Neural progenitor cell (in vitro differentiated cells): ENCODE data around the gene NLGN3. TPM values are rescaled to one million over a fixed set of nuclear protein-coding genes. Genes with fewer than 3 reads are reported as not detected.

Source experiments
- DNase-seq: peaks from one replicate; pipeline ENCODE4 v3.0.0-alpha.2; 2016; ENCODE audit warnings: low spot score
- H2AFZ ChIP-seq: fragments of 200-600 bp; sonication (generic); replicated peaks from 2 replicates; pipeline ENCODE4 v1.6.1; 2016; ENCODE audit warnings: antibody characterized with exemption
- H3F3A ChIP-seq: fragments of 200-600 bp; sonication (generic); 2 replicates; pipeline ENCODE4 v1.6.1; 2016; ENCODE audit warnings: antibody characterized with exemption, low read depth
- H3K27ac ChIP-seq: fragments of 200-600 bp; sonication (generic); 2 replicates; pipeline ENCODE4 v1.5.1; 2016; ENCODE audit warnings: mild to moderate bottlenecking
- H3K27me3 ChIP-seq: fragments of 200-600 bp; sonication (generic); 2 replicates; pipeline ENCODE4 v1.6.1; 2016; ENCODE audit warnings: mild to moderate bottlenecking, moderate library complexity
- H3K36me3 ChIP-seq: fragments of 200-600 bp; sonication (generic); 2 replicates; pipeline ENCODE4 v1.5.1; 2016
- H3K4me1 ChIP-seq: fragments of 200-600 bp; sonication (generic); 2 replicates; pipeline ENCODE4 v1.6.1; 2016; ENCODE audit warnings: mixed run types
- H3K4me2 ChIP-seq: fragments of 200-600 bp; sonication (generic); 2 replicates; pipeline ENCODE4 v1.6.1; 2016
- H3K4me3 ChIP-seq: fragments of 200-600 bp; sonication (generic); 2 replicates; pipeline ENCODE4 v1.5.1; 2016
- H3K79me2 ChIP-seq: fragments of 200-600 bp; sonication (generic); 2 replicates; pipeline ENCODE4 v1.6.1; 2016; ENCODE audit warnings: low read depth
- H3K9ac ChIP-seq: fragments of 200-600 bp; sonication (generic); 2 replicates; pipeline ENCODE4 v1.6.1; 2016
- H3K9me3 ChIP-seq: fragments of 200-600 bp; sonication (generic); 2 replicates; pipeline ENCODE4 v1.5.1; 2016; ENCODE audit warnings: low read depth
- H4K20me1 ChIP-seq: fragments of 200-600 bp; sonication (generic); 2 replicates; pipeline ENCODE4 v1.6.1; 2016; ENCODE audit warnings: low read depth
- H3K27ac Mint-ChIP-seq: 3 replicates; pipeline ENCODE4 v1.8.0; 2021; ENCODE audit warnings: mixed read lengths
- H3K27me3 Mint-ChIP-seq: 2 replicates; pipeline ENCODE4 v1.8.0; 2022; ENCODE audit warnings: low read depth, mild to moderate bottlenecking, inconsistent platforms, moderate library complexity, mixed read lengths; ENCODE audit not compliant: insufficient read depth
- H3K36me3 Mint-ChIP-seq: 3 replicates; pipeline ENCODE4 v1.8.0; 2021; ENCODE audit warnings: mixed read lengths
- H3K4me1 Mint-ChIP-seq: 3 replicates; pipeline ENCODE4 v1.8.0; 2021; ENCODE audit warnings: mixed read lengths
- H3K4me3 Mint-ChIP-seq: 3 replicates; pipeline ENCODE4 v1.8.0; 2021; ENCODE audit warnings: mild to moderate bottlenecking, moderate library complexity, mixed read lengths
- H3K9me3 Mint-ChIP-seq: 3 replicates; pipeline ENCODE4 v1.8.0; 2020; ENCODE audit warnings: mixed read lengths
- CTCF ChIP-seq: fragments of 200-600 bp; sonication (generic); IDR thresholded peaks from 2 replicates; pipeline ENCODE4 v1.5.1; 2017; ENCODE audit warnings: antibody characterized with exemption, mild to moderate bottlenecking
- EZH2 ChIP-seq: fragments of 200-600 bp; sonication (generic); IDR thresholded peaks from 2 replicates; pipeline ENCODE4 v1.6.1; 2017; ENCODE audit warnings: antibody characterized with exemption, mild to moderate bottlenecking, moderate library complexity
- EZH2phosphoT487 ChIP-seq: fragments of 200-600 bp; sonication (generic); IDR thresholded peaks from 2 replicates; pipeline ENCODE4 v1.6.1; 2017; ENCODE audit warnings: antibody characterized with exemption
- total RNA-seq: library from RNA; depleted of rRNA; stranded (reverse); fragments of >200 nt; gene quantifications from 2 replicates; pipeline ENCODE4 v1.2.3, GENCODE V29; 2015; ENCODE audit warnings: low replicate concordance

The NLGN3 gene
- total RNA-seq, 1 donor from 2014 or later = 10.0 TPM

- Histone ChIP-seq H3K4me3 (no peak overlapping the region), H3K4me1 (peaks cover 5% of the 10 kb centered on the region), H3K27ac (no peak overlapping the region), H3K27me3 (no peaks in the 10 kb centered on the region), H3K79me2 (no peaks in the 10 kb centered on the region), H3K4me2 (no peak overlapping the region), H3K9me3 (no peaks in the 10 kb centered on the region), H3K36me3 (no peaks in the 10 kb centered on the region), H4K20me1 (no peaks in the 10 kb centered on the region), H3F3A (no peaks in the 10 kb centered on the region), H2AFZ (no peak overlapping the region), H3K9ac (no peak overlapping the region)
- Mint-ChIP-seq H3K27ac (no peak overlapping the region), H3K9me3 (peaks cover 18% of the 10 kb centered on the region), H3K27me3 (peaks cover 4% of the 10 kb centered on the region), H3K4me3 (no peak overlapping the region), H3K36me3 (peaks cover 12% of the 10 kb centered on the region), H3K4me1 (peaks cover 17% of the 10 kb centered on the region)
- no peak for TF ChIP-seq CTCF
- TF ChIP-seq EZH2 = no peak
- TF ChIP-seq EZH2phosphoT487 = no peak
- no peak for DNase-seq
Measured at GRCh38 chrX:71173440-71173839, 28.8 kb downstream of the NLGN3 start.

GRCh38 chrX:71174795-71175194 is 30.2 kb downstream of the NLGN3 start:
- no peak for DNase-seq

GRCh38 chrX:71175531-71175930 is 30.9 kb downstream of the NLGN3 start:
- Histone ChIP-seq H3K36me3 (no peaks in the 10 kb centered on the region), H3K9me3 (no peaks in the 10 kb centered on the region), H3K79me2 (no peaks in the 10 kb centered on the region), H3K4me3 (no peak overlapping the region), H3K4me1 (peaks cover 4% of the 10 kb centered on the region), H3K4me2 (no peak overlapping the region), H3K27me3 (no peaks in the 10 kb centered on the region), H3K27ac (no peak overlapping the region), H4K20me1 (no peaks in the 10 kb centered on the region), H3F3A (no peaks in the 10 kb centered on the region), H2AFZ (no peak overlapping the region), H3K9ac (no peak overlapping the region)
- H3K9me3 Mint-ChIP-seq = peaks cover 10% of the 10 kb centered on the region
- TF ChIP-seq EZH2phosphoT487 (no peak), EZH2 (no peak), CTCF (no peak)
- H3K36me3 Mint-ChIP-seq = peaks cover 8% of the 10 kb centered on the region
- no peak overlapping the region for H3K27ac Mint-ChIP-seq
- peaks cover 15% of the 10 kb centered on the region for H3K4me1 Mint-ChIP-seq
- H3K4me3 Mint-ChIP-seq = no peak overlapping the region
- DNase-seq = no peak
- peaks cover 2% of the 10 kb centered on the region for H3K27me3 Mint-ChIP-seq

More at GRCh38 chrX:71174795-71175194, 30.2 kb downstream of the NLGN3 start:
- Mint-ChIP-seq H3K4me1 (peaks cover 19% of the 10 kb centered on the region), H3K4me3 (no peak overlapping the region), H3K36me3 (peaks cover 11% of the 10 kb centered on the region), H3K27ac (no peak overlapping the region), H3K27me3 (peaks cover 2% of the 10 kb centered on the region), H3K9me3 (peaks cover 13% of the 10 kb centered on the region)
- no peak overlapping the region for H3K4me2 ChIP-seq
- no peaks in the 10 kb centered on the region for H3F3A ChIP-seq
- no peak overlapping the region for H3K4me3 ChIP-seq
- H4K20me1 ChIP-seq = no peaks in the 10 kb centered on the region
- H3K9me3 ChIP-seq = no peaks in the 10 kb centered on the region
- no peaks in the 10 kb centered on the region for H3K36me3 ChIP-seq
- H3K4me1 ChIP-seq = peaks cover 5% of the 10 kb centered on the region
- no peaks in the 10 kb centered on the region for H3K27me3 ChIP-seq
- TF ChIP-seq CTCF = no peak
- TF ChIP-seq EZH2 = no peak
- no peak for TF ChIP-seq EZH2phosphoT487
- H3K9ac ChIP-seq = no peak overlapping the region
- no peaks in the 10 kb centered on the region for H3K79me2 ChIP-seq
- no peak overlapping the region for H3K27ac ChIP-seq
- H2AFZ ChIP-seq = no peak overlapping the region
